Small intestine (tissue), 7 donors: ENCODE data around the gene RCL1. TPM values are rescaled to one million over a fixed set of nuclear protein-coding genes. Genes with fewer than 3 reads are reported as not detected.

ENCODE experiments used
- DNase-seq, 2 donors: peaks; one replicate each; pipeline versions ENCODE4 v3.0.0 to v3.0.0-alpha.2; 2013
- FAIRE-seq: peaks from 2 replicates; lab custom pipeline; 2012; peaks lifted over from hg19 to GRCh38; lab: Jason Lieb, UNC
- H3K27ac ChIP-seq, 3 donors: one replicate each; pipeline ENCODE4 v1.5.1; 2013; ENCODE audit warnings: low read length in 2 of 3, mild to moderate bottlenecking in 2 of 3, control low read depth in 1 of 3, inconsistent platforms in 1 of 3, low read depth in 1 of 3, moderate library complexity in 1 of 3
- H3K27me3 ChIP-seq, 3 donors: one replicate each; pipeline ENCODE4 v1.6.1; 2013; ENCODE audit warnings: low read length in 3 of 3, inconsistent platforms in 1 of 3; ENCODE audit not compliant: control insufficient read depth in 3 of 3, insufficient read depth in 3 of 3
- H3K36me3 ChIP-seq, 3 donors: one replicate each; pipeline ENCODE4 v1.6.1; 2013; ENCODE audit warnings: low read length in 3 of 3, inconsistent platforms in 1 of 3, low read depth in 1 of 3, mild to moderate bottlenecking in 1 of 3, moderate library complexity in 1 of 3; ENCODE audit not compliant: control insufficient read depth in 3 of 3, insufficient read depth in 2 of 3
- H3K4me1 ChIP-seq, 3 donors: one replicate each; pipeline ENCODE4 v1.6.1; 2013; ENCODE audit warnings: low read length in 2 of 3, inconsistent platforms in 1 of 3, low read depth in 1 of 3, mild to moderate bottlenecking in 1 of 3, moderate library complexity in 1 of 3; ENCODE audit not compliant: control insufficient read depth in 3 of 3, insufficient read depth in 2 of 3
- H3K4me3 ChIP-seq, 3 donors: one replicate each; pipeline ENCODE4 v1.5.1; 2013; ENCODE audit warnings: low read length in 3 of 3, control low read depth in 1 of 3, inconsistent platforms in 1 of 3, low read depth in 1 of 3, mild to moderate bottlenecking in 1 of 3, moderate library complexity in 1 of 3
- H3K9me3 ChIP-seq, 2 donors: one replicate each; pipeline ENCODE4 v1.6.1; 2013; ENCODE audit warnings: low read depth in 1 of 2, low read length in 1 of 2; ENCODE audit not compliant: control insufficient read depth in 2 of 2, insufficient read depth in 1 of 2
- WGBS, 3 donors: extraction: QIAGEN DNeasy Blood & Tissue Kit; methylation state at CpG; one replicate each; pipeline ENCODE4 v1.1.7; 2013; 5-methylcytosine and 5-hydroxymethylcytosine counted together
- polyA plus RNA-seq, 4 donors: library from polyadenylated mRNA; stranded (reverse) in 3 of 4; unstranded in 1 of 4; fragments of 200-250 nt in 3 of 4; fragments of 120-200 nt in 1 of 4; gene quantifications; one replicate each; pipeline versions ENCODE4 v1.2.1 to v1.2.3, GENCODE V29; 2013
- donor health status: healthy with polysubstance abuse.
- donor health status: control.
- donor health status: control.
- donor health status: Bipolar disorder and iron deficiency.
- donor health status: healthy.

The RCL1 gene
- polyA plus RNA-seq, 4 donors = 2.2 to 12.0 (median 8.2) TPM

DNA sequence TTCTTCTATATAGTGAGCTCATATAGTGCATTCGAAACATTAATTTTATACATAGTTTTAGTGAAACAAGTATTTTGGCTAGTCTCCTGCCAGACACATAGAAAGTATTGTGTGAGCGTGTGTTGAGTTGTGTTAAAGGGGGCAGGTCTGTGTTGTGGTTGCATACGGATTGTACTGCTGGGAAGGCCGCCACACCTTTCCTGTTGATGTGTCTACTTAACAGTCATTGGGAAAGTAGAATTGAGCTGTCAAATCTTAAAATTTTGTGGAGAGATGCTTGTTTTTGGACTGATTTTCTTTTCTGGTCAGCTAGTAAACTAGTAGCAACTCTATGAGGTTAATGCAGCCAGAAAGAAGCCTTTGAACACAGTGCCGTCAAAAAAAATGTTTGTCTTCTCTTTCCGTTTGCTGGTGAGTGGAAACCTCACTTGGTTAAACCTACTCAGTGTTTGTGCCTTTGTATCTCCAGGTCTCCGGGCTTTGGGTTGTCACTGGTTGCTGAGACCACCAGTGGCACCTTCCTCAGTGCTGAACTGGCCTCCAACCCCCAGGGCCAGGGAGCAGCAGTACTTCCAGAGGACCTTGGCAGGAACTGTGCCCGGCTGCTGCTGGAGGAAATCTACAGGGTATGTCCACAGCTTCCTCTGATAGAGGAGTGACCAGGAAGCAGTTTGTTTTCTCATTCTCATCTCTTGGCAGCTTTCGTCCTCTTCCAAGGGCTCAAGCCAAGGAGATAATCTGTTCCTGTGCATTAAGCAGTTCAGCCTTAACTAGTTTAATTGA is 51.5 kb downstream of the RCL1 start:
- H3K27ac ChIP-seq = no peak overlapping the region
- H3K4me1 ChIP-seq = no peaks in the 10 kb centered on the region
- H3K36me3 ChIP-seq = peaks cover 8 to 30% (median 12%) of the 10 kb centered on the region in 3 donors
- H3K4me3 ChIP-seq = no peak overlapping the region
- H3K9me3 ChIP-seq = no peaks in the 10 kb centered on the region
- no peaks in the 10 kb centered on the region for H3K27me3 ChIP-seq
- 84 to 90% (median 89%) methylated on average over 9 of the region's 9 CpGs for WGBS, 3 donors
- DNase-seq (no peak), FAIRE-seq (no peak)

GRCh38 chr9:4849369-4849768 is 56.6 kb downstream of the RCL1 start:
- Histone ChIP-seq H3K36me3 (peaks cover 5 to 34% (median 5%) of the 10 kb centered on the region in 3 donors), H3K4me1 (no peaks in the 10 kb centered on the region), H3K27ac (peak overlapping the region in 1 of 3 donors; percentile 21), H3K9me3 (no peaks in the 10 kb centered on the region), H3K4me3 (no peak overlapping the region), H3K27me3 (no peaks in the 10 kb centered on the region)
- FAIRE-seq = no peak
- DNase-seq = peak; percentile 51 to 71
- 24 to 62% (median 28%) methylated on average over 5 of the region's 5 CpGs for WGBS, 3 donors

DNA sequence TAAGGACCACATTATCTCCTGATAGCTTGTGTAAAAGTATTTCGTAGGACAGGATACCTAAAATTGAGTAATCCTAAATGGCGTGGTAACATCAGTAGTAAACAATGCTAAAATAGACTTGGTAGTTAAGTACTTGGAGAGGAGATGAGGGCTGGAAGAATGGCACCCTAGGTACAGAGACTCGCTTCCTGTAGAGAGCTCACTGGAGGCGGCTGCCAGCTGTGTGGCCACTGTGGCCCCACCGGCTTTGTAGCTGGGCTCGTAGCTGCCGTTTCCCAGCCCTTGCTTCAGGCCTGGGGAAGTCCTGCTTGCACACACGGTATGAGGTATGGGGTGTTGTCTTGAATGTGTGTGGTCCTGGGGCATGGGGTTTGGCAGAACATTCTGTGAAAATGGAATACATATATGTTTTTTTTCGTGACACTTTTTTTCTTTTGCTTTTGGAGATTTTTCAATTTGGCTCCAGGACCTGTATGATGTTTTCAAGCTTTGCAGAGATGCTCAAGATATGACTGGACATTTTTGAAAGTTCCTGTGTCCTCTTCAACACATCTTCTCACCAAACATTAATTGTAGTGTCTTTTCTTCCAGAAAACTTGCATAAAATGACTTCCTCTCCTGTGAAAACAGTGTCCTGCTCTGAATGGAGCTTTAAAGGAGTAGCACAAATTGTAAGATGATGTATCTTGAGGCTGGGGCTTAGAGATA is 58.0 kb downstream of the RCL1 start:
- DNase-seq = no peak
- Histone ChIP-seq H3K27me3 (no peaks in the 10 kb centered on the region), H3K4me1 (no peaks in the 10 kb centered on the region), H3K36me3 (peaks cover 2 to 36% (median 7%) of the 10 kb centered on the region in 3 donors), H3K9me3 (no peaks in the 10 kb centered on the region), H3K4me3 (no peak overlapping the region), H3K27ac (no peak overlapping the region)
- no peak for FAIRE-seq
- 82 to 94% (median 86%) methylated on average over 9 of the region's 9 CpGs for WGBS, 3 donors

DNA sequence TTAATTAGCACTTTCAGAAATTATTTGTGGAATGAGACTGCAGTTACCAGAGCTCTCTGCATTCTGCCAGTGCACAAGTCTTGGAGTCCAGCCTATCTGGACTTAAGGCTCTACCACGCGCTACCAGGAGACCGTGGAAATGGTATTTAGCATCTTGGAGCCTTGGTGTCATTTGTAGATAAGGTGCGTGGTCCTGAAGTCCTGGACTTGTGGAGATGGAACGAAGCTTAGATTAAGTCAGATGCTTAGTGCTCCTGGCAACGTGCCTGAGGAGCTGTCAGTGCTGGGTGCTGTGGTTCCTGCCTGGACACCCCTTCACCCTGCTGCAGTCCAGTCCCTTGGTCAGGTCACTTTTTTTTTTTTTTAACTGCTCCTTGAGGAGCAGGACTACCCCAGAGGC is 59.7 kb downstream of the RCL1 start:
- H3K4me3 ChIP-seq = no peak overlapping the region
- peaks cover 0 to 34% (median 7%) of the 10 kb centered on the region in 3 donors for H3K36me3 ChIP-seq
- no peaks in the 10 kb centered on the region for H3K4me1 ChIP-seq
- H3K27me3 ChIP-seq = no peaks in the 10 kb centered on the region
- no peak for FAIRE-seq
- no peaks in the 10 kb centered on the region for H3K9me3 ChIP-seq
- no peak overlapping the region for H3K27ac ChIP-seq
- 94 to 95% (median 95%) methylated on average over 6 of the region's 6 CpGs for WGBS, 3 donors
- no peak for DNase-seq

- no peak overlapping the region for H3K4me3 ChIP-seq
- no peaks in the 10 kb centered on the region for H3K27me3 ChIP-seq
- WGBS, 3 donors = 94 to 100% (median 94%) methylated on average over 1 of the region's 1 CpG
- no peak for FAIRE-seq
- no peak for DNase-seq
- H3K9me3 ChIP-seq = no peaks in the 10 kb centered on the region
- H3K36me3 ChIP-seq = peaks cover 0 to 36% (median 9%) of the 10 kb centered on the region in 3 donors
- H3K27ac ChIP-seq = peak overlapping the region in 1 of 3 donors; percentile 20
- H3K4me1 ChIP-seq = no peaks in the 10 kb centered on the region
Measured at GRCh38 chr9:4854265-4854590, 61.5 kb downstream of the RCL1 start.

- Histone ChIP-seq H3K36me3 (peaks cover 0 to 40% (median 5%) of the 10 kb centered on the region in 3 donors), H3K27ac (no peak overlapping the region), H3K27me3 (no peaks in the 10 kb centered on the region), H3K4me3 (no peak overlapping the region), H3K4me1 (no peaks in the 10 kb centered on the region), H3K9me3 (no peaks in the 10 kb centered on the region)
- no peak for FAIRE-seq
- no peak for DNase-seq
- 75 to 82% (median 82%) methylated on average over 2 of the region's 2 CpGs for WGBS, 3 donors
Measured at GRCh38 chr9:4855841-4856240, 63.1 kb downstream of the RCL1 start.

- H3K4me3 ChIP-seq = no peak overlapping the region
- H3K4me1 ChIP-seq = peaks cover 0 to 6% (median 4%) of the 10 kb centered on the region in 3 donors
- DNase-seq (no peak), FAIRE-seq (no peak)
- no peaks in the 10 kb centered on the region for H3K27me3 ChIP-seq
- 81 to 87% (median 85%) methylated on average over 8 of the region's 8 CpGs for WGBS, 3 donors
- H3K9me3 ChIP-seq = no peaks in the 10 kb centered on the region
- H3K27ac ChIP-seq = no peak overlapping the region
- peaks cover 0 to 36% (median 4%) of the 10 kb centered on the region in 3 donors for H3K36me3 ChIP-seq
Measured at GRCh38 chr9:4857163-4857810, 64.5 kb downstream of the RCL1 start.

GRCh38 chr9:4859035-4859434 is 66.3 kb downstream of the RCL1 start:
- peaks cover 0 to 24% (median 4%) of the 10 kb centered on the region in 3 donors for H3K36me3 ChIP-seq
- peaks cover 0 to 8% (median 6%) of the 10 kb centered on the region in 3 donors for H3K4me1 ChIP-seq
- DNase-seq (no peak), FAIRE-seq (no peak)
- H3K4me3 ChIP-seq = no peak overlapping the region
- no peaks in the 10 kb centered on the region for H3K9me3 ChIP-seq
- no peaks in the 10 kb centered on the region for H3K27me3 ChIP-seq
- WGBS, 3 donors = 93 to 96% (median 95%) methylated on average over 6 of the region's 6 CpGs
- H3K27ac ChIP-seq = no peak overlapping the region
